Prostate gland (tissue), 2 donors: ENCODE data around the gene C16orf74. TPM values are rescaled to one million over a fixed set of nuclear protein-coding genes. Genes with fewer than 3 reads are reported as not detected.

Source experiments
- DNase-seq: peaks from one replicate; pipeline ENCODE4 v3.0.0-alpha.2; 2019; ENCODE audit warnings: low spot score
- H3K27ac ChIP-seq, 2 donors: fragments of 200-600 bp; sonication (generic); 2 replicates each; pipeline ENCODE4 v1.5.1; 2017 to 2019
- H3K27me3 ChIP-seq: fragments of 200-600 bp; sonication (generic); replicated peaks from 2 replicates; pipeline ENCODE4 v1.5.1; 2019; ENCODE audit not compliant: insufficient read depth
- H3K36me3 ChIP-seq, 2 donors: fragments of 200-600 bp; sonication (generic); 1 replicate in 1 of 2; 2 replicates in 1 of 2; pipeline versions ENCODE4 v1.5.1 to v1.8.1; 2017 to 2019
- H3K4me1 ChIP-seq: fragments of 200-600 bp; sonication (generic); replicated peaks from 2 replicates; pipeline ENCODE4 v1.5.1; 2019
- H3K4me3 ChIP-seq, 2 donors: fragments of 200-600 bp; sonication (generic); 2 replicates each; pipeline ENCODE4 v1.5.1; 2017 to 2019
- H3K9me3 ChIP-seq: fragments of 200-600 bp; sonication (generic); 2 replicates; pipeline ENCODE4 v1.5.1; 2017
- CTCF ChIP-seq, 4 experiments: fragments of 200-600 bp in 2 of 4; fragments of 450-650 bp in 2 of 4; sonication (generic) in 2 of 4; IDR thresholded peaks; 1 replicate in 3 of 4; 2 replicates in 1 of 4; pipeline ENCODE4 v1.5.1; 2016 to 2019; ENCODE audit warnings: antibody characterized with exemption in 4 of 4, mild to moderate bottlenecking in 2 of 4, moderate library complexity in 2 of 4
- POLR2A ChIP-seq: fragments of 450-650 bp; IDR thresholded peaks from one replicate; pipeline ENCODE4 v1.6.1; 2016; ENCODE audit warnings: antibody characterized with exemption, mild to moderate bottlenecking
- POLR2AphosphoS5 ChIP-seq: sonication (generic); formaldehyde crosslinking; IDR thresholded peaks from one replicate; pipeline ENCODE4 v1.6.1; 2017; ENCODE audit warnings: antibody characterized with exemption
- WGBS: methylation state at CpG from one replicate; pipeline ENCODE4 v1.1.5; 2018; 5-methylcytosine and 5-hydroxymethylcytosine counted together
- intact Hi-C: fragments of 100-400 bp; cut with DNase I; formaldehyde crosslinking; loops from one replicate; pipeline ENCODE4 v1.14.2; 2022
- total RNA-seq, 2 donors: library from RNA; depleted of rRNA; stranded (reverse); fragments of >200 nt; gene quantifications; one replicate each; pipeline ENCODE4 v1.1.0, GENCODE V29; 2016

C16orf74 gene
- total RNA-seq, 2 donors from 2014 or later = 17.4 to 19.3 TPM

GRCh38 chr16:85730186-85730465, 20.8 kb downstream of the C16orf74 start:
- no peak for TF ChIP-seq CTCF (IDR thresholded peaks at IDR 0.05)
- TF ChIP-seq POLR2A = no peak
- no peak for TF ChIP-seq POLR2AphosphoS5
- 83% methylated on average over 5 of the region's 5 CpGs for WGBS
- H3K9me3 ChIP-seq = no peaks in the 10 kb centered on the region
- DNase-seq = no peak
- H3K27ac ChIP-seq = no peak overlapping the region
- H3K4me1 ChIP-seq = no peaks in the 10 kb centered on the region
- intact Hi-C loops = no loop called here
- no peaks in the 10 kb centered on the region for H3K36me3 ChIP-seq
- no peak overlapping the region for H3K4me3 ChIP-seq
- no peaks in the 10 kb centered on the region for H3K27me3 ChIP-seq

GRCh38 chr16:85729452-85730185, 21.3 kb downstream of the C16orf74 start:
- Histone ChIP-seq H3K36me3 (no peaks in the 10 kb centered on the region), H3K27me3 (no peaks in the 10 kb centered on the region), H3K9me3 (no peaks in the 10 kb centered on the region), H3K4me1 (no peaks in the 10 kb centered on the region), H3K27ac (no peak overlapping the region), H3K4me3 (no peak overlapping the region)
- no peak for DNase-seq
- intact Hi-C loops = no loop called here
- no peak for TF ChIP-seq POLR2AphosphoS5
- TF ChIP-seq CTCF (IDR thresholded peaks at IDR 0.05) = no peak
- TF ChIP-seq POLR2A = no peak
- WGBS = 76% methylated on average over 16 of the region's 16 CpGs

GRCh38 chr16:85728879-85729278, 22.0 kb downstream of the C16orf74 start:
- Histone ChIP-seq H3K9me3 (no peaks in the 10 kb centered on the region), H3K4me3 (no peak overlapping the region), H3K4me1 (no peaks in the 10 kb centered on the region), H3K36me3 (no peaks in the 10 kb centered on the region), H3K27me3 (no peaks in the 10 kb centered on the region), H3K27ac (no peak overlapping the region)
- intact Hi-C loops = no loop called here
- no peak for DNase-seq
- 81% methylated on average over 7 of the region's 7 CpGs for WGBS
- no peak for TF ChIP-seq CTCF (IDR thresholded peaks at IDR 0.05)
- TF ChIP-seq POLR2AphosphoS5 = no peak
- no peak for TF ChIP-seq POLR2A

GRCh38 chr16:85724936-85725335, 26.0 kb downstream of the C16orf74 start:
- Histone ChIP-seq H3K4me1 (no peaks in the 10 kb centered on the region), H3K9me3 (no peaks in the 10 kb centered on the region), H3K27me3 (no peaks in the 10 kb centered on the region), H3K4me3 (no peak overlapping the region), H3K36me3 (no peaks in the 10 kb centered on the region), H3K27ac (no peak overlapping the region)
- DNase-seq = no peak
- intact Hi-C loops = no loop called here
- TF ChIP-seq CTCF (IDR thresholded peaks at IDR 0.05) (no peak), POLR2AphosphoS5 (no peak), POLR2A (no peak)
- WGBS = 78% methylated on average over 12 of the region's 12 CpGs

- Histone ChIP-seq H3K27me3 (no peaks in the 10 kb centered on the region), H3K4me3 (no peak overlapping the region), H3K36me3 (no peaks in the 10 kb centered on the region), H3K27ac (no peak overlapping the region), H3K4me1 (no peaks in the 10 kb centered on the region), H3K9me3 (no peaks in the 10 kb centered on the region)
- intact Hi-C loops = no loop called here
- 81% methylated on average over 20 of the region's 20 CpGs for WGBS
- DNase-seq = no peak
- TF ChIP-seq POLR2AphosphoS5 (no peak), POLR2A (no peak), CTCF (IDR thresholded peaks at IDR 0.05) (no peak)
Measured at GRCh38 chr16:85724126-85724879, 26.6 kb downstream of the C16orf74 start.
